Testis (tissue), 3 donors: ENCODE data around the gene ASXL1. TPM values are rescaled to one million over a fixed set of nuclear protein-coding genes. Genes with fewer than 3 reads are reported as not detected.

Experiments
- DNase-seq: peaks from one replicate; pipeline ENCODE4 v3.0.0-alpha.2; 2019
- H3K27ac ChIP-seq, 2 donors: fragments of 200-600 bp; sonication (generic); one replicate each; pipeline ENCODE4 v1.5.1; 2019
- H3K27me3 ChIP-seq: fragments of 200-600 bp; sonication (generic); one replicate; pipeline ENCODE4 v1.5.1; 2019
- H3K36me3 ChIP-seq: fragments of 200-600 bp; sonication (generic); one replicate; pipeline ENCODE4 v1.5.1; 2017; ENCODE audit warnings: low read depth; ENCODE audit errors: missing control alignments
- H3K4me1 ChIP-seq: fragments of 200-600 bp; sonication (generic); one replicate; pipeline ENCODE4 v1.5.1; 2019
- H3K4me3 ChIP-seq, 2 donors: fragments of 200-600 bp; sonication (generic); one replicate each; pipeline ENCODE4 v1.5.1; 2017 to 2019
- H3K9me3 ChIP-seq: fragments of 200-600 bp; sonication (generic); one replicate; pipeline ENCODE4 v1.5.1; 2017
- POLR2A ChIP-seq: fragments of 450-650 bp; IDR thresholded peaks from one replicate; pipeline ENCODE4 v1.6.1; 2017; ENCODE audit warnings: antibody characterized with exemption, mild to moderate bottlenecking, moderate library complexity
- WGBS, 2 donors: methylation state at CpG; one replicate each; pipeline ENCODE4 v1.1.5; 2018; 5-methylcytosine and 5-hydroxymethylcytosine counted together
- intact Hi-C: fragments of 100-400 bp; cut with DNase I; formaldehyde crosslinking; loops from one replicate; pipeline ENCODE4 v1.15.1; 2023; ENCODE audit warnings: low total_unique reads
- polyA plus RNA-seq: library from polyadenylated mRNA; stranded (reverse); fragments of 350-450 nt; fragmentation: Illumina TruSeq; extraction: RNeasy Lipid Tissue Mini Kit (QIAGEN cat#74804); gene quantifications from one replicate; pipeline ENCODE4 v1.2.3, GENCODE V29; 2014; ENCODE audit warnings: low read depth, low replicate concordance; ENCODE audit not compliant: insufficient read depth
- total RNA-seq, 2 donors: library from RNA; depleted of rRNA; stranded (reverse); fragments of >200 nt; gene quantifications; one replicate each; pipeline ENCODE4 v1.2.3, GENCODE V29; 2016
- TF ChIP-seq, protein P1 (sequence below), 3 experiments: fragments of 450-650 bp in 2 of 3; fragments of 200-600 bp in 1 of 3; sonication (generic) in 1 of 3; IDR thresholded peaks; one replicate each; pipeline ENCODE4 v1.5.1; 2016 to 2019; ENCODE audit warnings: antibody characterized with exemption in 3 of 3, mild to moderate bottlenecking in 2 of 3, moderate library complexity in 1 of 3

The ASXL1 gene
- total and polyA plus RNA-seq, 3 donors from 2014 or later: 101 to 161 (median 125) TPM

DNA sequence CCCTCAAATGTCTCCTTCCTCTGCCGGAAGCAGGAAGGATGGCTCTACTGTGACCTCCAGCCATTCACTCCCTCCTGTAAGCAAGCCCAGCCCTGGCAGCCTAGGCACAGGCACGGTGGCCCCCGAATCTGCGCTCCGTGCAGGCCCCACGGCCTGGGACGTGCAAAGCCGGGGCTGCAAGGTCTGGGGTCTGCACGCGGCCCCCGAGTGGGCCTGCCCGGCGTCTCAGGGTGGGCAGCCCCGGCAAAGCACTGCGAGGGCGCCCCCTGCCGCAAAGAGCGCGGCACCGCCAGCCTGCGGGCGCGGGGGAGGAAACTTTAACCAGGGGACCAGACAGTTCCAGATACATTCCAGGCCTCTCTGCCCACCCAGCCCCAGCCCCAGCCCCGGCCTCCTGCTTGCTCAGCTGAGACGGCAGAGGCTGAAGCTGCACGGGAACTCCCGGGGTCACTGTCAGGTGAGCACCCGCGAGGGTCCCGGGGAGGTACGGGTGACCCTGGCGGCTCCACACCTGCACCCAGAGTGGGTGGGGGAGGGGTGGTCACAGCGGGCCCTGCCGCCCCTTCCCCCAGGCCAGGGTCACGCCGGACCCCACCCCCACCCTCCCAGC is 98.8 kb downstream of the ASXL1 start:
- Histone ChIP-seq H3K4me1 (peaks cover 26% of the 10 kb centered on the region), H3K9me3 (no peaks in the 10 kb centered on the region), H3K4me3 (peak overlapping the region; percentile 44 to 65), H3K36me3 (no peaks in the 10 kb centered on the region), H3K27me3 (no peaks in the 10 kb centered on the region), H3K27ac (peak overlapping the region in 1 of 2 donors; percentile 37)
- WGBS, 2 donors: 6% methylated on average over 12 to 36 of the region's 36 CpGs
- TF ChIP-seq POLR2A: no peak
- TF ChIP-seq, protein P1, sequence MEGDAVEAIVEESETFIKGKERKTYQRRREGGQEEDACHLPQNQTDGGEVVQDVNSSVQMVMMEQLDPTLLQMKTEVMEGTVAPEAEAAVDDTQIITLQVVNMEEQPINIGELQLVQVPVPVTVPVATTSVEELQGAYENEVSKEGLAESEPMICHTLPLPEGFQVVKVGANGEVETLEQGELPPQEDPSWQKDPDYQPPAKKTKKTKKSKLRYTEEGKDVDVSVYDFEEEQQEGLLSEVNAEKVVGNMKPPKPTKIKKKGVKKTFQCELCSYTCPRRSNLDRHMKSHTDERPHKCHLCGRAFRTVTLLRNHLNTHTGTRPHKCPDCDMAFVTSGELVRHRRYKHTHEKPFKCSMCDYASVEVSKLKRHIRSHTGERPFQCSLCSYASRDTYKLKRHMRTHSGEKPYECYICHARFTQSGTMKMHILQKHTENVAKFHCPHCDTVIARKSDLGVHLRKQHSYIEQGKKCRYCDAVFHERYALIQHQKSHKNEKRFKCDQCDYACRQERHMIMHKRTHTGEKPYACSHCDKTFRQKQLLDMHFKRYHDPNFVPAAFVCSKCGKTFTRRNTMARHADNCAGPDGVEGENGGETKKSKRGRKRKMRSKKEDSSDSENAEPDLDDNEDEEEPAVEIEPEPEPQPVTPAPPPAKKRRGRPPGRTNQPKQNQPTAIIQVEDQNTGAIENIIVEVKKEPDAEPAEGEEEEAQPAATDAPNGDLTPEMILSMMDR (IDR thresholded peaks at IDR 0.05): peak; percentile 65 to 85 (median 79)
- intact Hi-C loops: no loop called here
- DNase-seq: peak; percentile 70

DNA sequence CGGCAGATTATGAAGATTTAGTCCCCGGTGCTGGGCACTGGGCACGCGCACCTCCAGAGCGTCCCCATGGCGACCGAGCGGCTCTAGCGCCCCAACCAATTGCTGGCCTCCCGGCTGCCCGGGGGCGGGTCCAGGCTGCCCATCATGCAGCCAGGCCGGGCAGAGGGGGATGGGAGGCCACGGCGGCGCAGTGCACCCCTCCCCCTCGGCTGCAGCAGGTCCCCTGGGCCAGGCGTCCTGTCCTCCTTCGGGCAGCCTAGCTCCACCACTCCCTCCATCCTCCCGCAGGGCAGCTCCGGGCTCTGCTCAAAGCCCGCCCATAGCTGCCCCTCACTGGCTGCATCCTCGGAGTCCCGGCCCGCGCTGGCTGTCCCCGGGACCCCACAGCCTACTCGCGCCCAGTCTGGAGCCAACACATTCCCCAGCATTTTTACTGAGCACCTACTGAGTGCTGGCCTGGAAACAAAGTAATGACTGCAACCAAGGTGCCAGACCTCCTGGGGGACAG is 99.4 kb downstream of the ASXL1 start:
- no peaks in the 10 kb centered on the region for H3K9me3 ChIP-seq
- H3K4me3 ChIP-seq: peak overlapping the region; percentile 44 to 65
- no peaks in the 10 kb centered on the region for H3K36me3 ChIP-seq
- intact Hi-C loops: no loop called here
- peaks cover 26% of the 10 kb centered on the region for H3K4me1 ChIP-seq
- 8 to 18% methylated on average over 8 to 29 of the region's 29 CpGs for WGBS, 2 donors
- DNase-seq: peak; percentile 85
- no peaks in the 10 kb centered on the region for H3K27me3 ChIP-seq
- no peak for TF ChIP-seq POLR2A
- TF ChIP-seq, protein P1 (IDR thresholded peaks at IDR 0.05): no peak
- peak overlapping the region in 1 of 2 donors; percentile 37 for H3K27ac ChIP-seq

DNA sequence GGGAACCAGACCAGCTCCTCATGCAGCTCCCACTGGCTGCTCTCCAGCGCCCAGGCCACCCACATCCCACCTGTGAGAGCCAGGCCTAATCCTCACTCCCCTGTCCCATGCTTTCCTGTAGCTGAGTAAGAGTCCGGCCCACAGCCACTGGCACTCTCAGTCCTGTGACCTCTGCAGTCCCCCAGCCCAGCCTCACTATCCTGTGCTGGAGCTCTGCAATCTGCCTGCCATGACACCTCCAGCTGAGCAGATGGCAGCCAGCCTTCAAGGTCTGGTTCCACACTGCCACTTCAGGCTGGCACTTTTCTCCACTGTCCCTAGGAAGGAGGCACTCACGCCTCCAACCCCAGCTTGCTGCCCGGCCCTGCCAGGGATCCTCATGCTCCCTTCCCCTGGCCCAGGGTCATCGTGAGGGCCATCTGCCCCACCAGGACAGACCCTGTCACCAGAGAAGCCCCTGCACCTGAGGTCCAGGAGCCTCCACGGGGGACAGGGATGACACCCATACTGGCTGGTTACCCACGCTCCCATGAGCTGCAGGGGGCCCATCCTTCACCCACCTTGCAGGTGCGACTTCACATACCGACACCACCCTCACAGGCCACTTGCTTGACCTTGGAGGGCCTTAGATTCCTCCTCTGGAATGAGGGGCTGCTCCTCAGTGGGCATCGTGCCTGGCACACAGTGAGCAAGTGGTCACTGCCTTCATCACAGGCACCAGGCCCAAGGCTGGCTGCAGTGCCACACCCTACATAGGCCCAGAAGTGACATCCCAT is 100.1 kb downstream of the ASXL1 start:
- Histone ChIP-seq H3K36me3 (no peaks in the 10 kb centered on the region), H3K9me3 (no peaks in the 10 kb centered on the region), H3K27ac (no peak overlapping the region), H3K27me3 (no peaks in the 10 kb centered on the region), H3K4me1 (peaks cover 30% of the 10 kb centered on the region), H3K4me3 (no peak overlapping the region)
- intact Hi-C loops: no loop called here
- WGBS, 2 donors: 76 to 77% methylated on average over 6 to 10 of the region's 10 CpGs
- DNase-seq: no peak
- TF ChIP-seq, protein P1 (IDR thresholded peaks at IDR 0.05): no peak
- TF ChIP-seq POLR2A: no peak

DNA sequence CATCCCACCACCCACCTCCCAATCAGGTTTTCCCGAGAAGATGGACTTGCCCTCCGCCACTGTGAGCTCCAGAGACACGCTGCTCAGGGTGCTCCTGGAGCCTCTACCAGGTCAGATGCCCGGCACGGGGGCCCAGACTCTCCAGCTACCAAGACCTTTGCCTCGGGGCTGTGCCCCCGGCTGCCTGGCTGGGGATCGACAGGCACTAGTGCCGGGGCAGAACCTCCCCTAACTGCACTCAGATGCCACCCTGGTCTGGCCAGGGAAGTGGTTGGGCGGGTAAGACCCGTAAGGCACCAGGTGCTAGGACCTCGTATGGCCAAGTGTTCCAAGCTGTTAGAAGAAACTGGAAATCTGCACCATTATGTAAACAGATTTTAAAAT is 100.7 kb downstream of the ASXL1 start:
- intact Hi-C loops: no loop called here
- no peak for DNase-seq
- 88% methylated on average over 5 to 12 of the region's 12 CpGs for WGBS, 2 donors
- H3K36me3 ChIP-seq: no peaks in the 10 kb centered on the region
- TF ChIP-seq POLR2A: no peak
- TF ChIP-seq, protein P1 (IDR thresholded peaks at IDR 0.05): no peak
- H3K27me3 ChIP-seq: no peaks in the 10 kb centered on the region
- H3K27ac ChIP-seq: no peak overlapping the region
- peaks cover 36% of the 10 kb centered on the region for H3K4me1 ChIP-seq
- H3K4me3 ChIP-seq: no peak overlapping the region
- H3K9me3 ChIP-seq: no peaks in the 10 kb centered on the region
